AML-193 (cell line): ENCODE results near the gene RAP1GAP.
"Not testable (repeated sequence)": the region's sequence is repeated elsewhere in the genome, so short reads cannot be mapped to it uniquely, and the experiment has no call there.

Experiments
- DNase-seq, 2 experiments: peaks; one replicate each; lab custom pipeline; 2025; lab: John Stamatoyannopoulos, UW

The RAP1GAP gene

DNA sequence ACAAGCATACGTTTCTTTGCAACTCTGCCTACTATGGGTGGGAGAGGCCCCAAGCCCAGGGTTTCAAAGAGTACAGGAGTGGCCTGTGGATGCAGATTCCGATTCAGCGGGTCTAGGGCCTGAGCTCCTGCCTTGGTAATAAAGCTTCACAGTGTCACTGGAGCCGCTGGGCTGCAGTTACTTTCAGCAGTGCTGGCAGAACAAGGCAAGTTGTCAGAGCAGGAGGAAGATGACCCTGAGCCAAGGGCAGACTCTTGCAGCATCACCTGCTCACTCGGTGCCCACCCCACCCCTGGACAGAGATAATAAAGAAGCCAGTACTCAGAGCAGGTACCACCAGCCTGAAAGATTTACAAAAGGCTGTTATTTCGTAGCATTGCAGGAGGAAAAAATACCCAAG is 8.0 kb upstream of the RAP1GAP start:
- DNase-seq: no peak

DNA sequence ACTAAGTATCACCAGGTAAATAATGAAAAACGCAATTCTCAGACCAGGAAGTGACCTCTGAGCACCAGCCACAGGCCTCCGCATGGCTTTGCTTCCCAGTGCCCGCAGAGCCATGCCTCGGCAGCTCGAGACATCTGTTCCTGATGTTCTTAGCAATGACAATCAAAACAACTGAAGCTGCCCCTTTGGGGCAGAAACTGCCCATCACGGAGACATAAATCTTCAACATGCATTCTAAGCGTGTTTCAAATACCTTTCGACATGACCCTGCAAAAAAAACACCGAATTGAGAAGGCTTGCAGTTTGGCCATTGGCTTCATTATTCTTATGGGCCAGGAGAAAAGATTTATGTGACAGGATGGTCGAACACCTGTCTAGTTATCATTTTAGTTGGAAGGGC is 5.8 kb upstream of the RAP1GAP start:
- DNase-seq: no peak

DNA sequence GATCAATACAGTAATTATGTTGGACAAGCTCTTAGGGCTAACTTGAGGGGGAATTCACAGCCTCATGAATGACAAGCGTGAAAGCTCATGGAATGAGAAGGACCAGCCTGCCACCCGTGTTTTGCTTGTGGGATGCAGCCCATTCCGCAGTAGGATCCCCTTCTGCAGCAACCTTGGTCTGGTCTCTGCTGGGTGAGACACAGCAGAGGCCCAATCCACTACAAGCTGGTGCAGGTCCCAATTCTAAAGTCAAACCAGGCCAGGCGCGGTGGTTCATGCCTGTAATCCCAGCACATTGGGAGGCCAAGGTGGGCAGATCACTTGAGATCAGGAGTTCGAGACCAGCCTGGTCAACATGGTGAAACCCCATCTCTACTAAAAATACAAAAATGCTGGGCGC is 4.7 kb upstream of the RAP1GAP start:
- DNase-seq: not testable (repeated sequence)

DNA sequence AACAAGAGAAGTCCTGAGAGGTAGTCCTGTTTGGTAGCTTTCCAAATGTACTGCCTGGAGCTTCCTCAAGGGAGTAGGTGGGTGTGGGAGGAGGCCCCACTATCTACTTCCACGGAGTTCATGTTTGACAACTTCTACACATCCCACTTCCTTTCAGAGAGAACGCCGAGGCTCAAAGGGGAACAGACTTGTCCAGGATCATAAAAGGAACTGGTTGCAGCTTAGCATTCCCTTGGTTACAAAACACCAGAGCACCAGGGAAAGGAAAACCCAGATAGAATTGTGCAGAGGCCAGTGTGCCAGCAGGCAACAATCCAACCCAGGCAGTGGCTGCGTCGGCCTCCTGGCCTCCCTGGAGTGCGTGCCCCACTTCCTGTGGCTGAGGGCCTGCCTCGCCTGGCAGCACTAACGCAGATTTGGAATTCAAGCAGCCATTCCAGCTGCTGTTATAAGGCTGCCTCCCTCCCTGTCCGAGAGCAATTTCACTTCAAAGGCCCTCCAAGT is 4.2 kb upstream of the RAP1GAP start:
- DNase-seq: no peak

DNA sequence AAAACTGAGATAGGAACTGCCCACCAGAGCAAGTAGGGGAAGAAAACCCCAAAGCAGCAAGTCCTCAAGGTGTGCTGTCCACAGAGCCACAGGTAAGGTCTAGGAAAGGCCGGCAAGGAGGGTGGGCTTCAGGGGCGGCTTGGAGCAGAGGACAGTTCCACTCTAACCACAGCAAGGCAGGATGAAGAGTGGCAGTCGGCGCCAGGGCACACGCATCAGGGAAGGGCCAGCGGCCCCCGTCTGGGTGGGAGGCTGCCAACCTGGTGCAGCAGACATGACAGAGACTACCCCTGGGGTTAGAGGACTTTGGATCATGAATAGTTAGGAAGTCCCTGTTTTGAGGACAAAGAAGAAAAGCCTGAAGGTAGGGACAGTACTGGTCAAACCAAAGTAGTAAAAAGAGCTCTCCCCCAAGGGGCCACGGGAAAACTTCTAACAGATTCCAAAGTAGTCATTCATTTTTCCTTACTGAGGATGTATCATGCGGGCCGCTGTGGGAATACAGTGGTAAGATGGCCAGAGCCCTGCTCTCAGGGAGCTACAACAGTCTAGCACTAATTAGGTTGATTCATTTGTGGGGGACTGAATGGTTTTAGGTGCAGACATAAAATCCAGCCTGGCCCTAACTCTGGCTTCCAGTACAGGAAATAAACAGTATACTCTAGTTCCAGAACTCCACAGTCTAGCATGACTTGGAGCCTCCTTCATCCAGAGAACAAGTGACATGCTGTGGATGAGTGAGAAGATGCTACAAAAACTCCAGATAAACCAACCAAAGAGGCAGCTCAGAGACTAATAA is 3.5 kb upstream of the RAP1GAP start:
- no peak for DNase-seq

DNA sequence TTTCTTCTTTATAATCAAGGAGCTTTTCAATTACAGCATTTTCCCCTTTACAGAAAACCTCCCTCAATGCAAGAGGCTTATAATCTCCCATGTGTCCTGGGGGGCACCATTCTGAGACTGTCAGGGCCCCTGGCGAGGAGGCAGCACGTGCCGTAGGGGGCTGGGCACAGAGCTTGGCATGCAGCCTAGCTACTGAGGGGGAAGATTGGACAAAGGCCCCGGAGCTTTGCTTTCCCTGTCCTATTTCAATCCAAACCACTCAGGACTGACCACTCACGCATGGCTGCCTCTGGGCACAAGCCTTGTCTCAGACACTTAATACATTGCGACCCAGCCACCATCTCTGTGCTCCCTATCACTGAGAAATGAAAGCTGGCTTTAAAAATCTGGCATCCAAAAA is 2.8 kb upstream of the RAP1GAP start:
- DNase-seq: no peak

DNA sequence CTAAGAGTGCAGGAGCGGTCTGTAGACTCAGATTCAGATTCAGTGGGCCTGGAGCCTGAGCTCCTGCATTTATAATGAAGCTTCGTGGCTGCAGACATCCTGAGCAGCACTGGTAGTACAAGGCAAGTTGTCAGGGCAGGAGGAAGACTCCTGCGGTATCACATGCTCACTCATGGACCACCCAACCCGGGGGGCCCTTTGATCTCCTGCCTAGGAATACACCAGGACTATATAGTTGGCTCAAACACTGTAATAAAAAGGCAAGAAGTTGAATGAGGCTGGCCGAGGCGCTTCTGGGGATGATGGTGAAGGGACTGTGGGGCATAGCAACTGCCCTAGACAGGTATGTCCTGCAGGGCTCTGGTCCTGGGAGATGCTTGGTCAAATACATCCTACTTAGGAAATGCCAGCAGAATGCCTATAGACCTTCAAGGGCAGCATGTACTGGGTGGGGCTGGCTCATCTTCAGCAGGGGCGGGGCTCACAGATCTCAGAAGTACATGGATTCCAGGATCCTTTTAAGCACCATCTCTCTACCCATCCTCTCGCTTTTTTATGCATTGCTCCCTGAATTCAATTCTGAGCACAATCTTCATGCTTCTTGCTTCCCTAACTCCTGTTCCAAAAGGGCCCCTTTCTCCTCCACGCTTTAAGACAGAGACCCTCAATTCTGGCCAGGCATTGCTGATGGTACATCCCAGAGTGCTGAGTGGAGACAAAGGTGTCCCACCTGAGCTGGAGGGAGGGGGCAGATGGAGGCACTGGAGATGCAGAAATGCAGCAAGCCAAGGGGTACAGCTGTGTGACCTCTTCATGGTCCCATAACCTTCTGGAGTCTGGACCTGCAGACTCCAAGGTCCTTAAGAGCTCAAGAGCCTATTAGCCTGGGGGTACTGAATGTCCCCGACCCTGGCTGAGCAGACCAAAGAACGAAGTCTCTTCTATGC is 2.1 kb upstream of the RAP1GAP start:
- no peak for DNase-seq

DNA sequence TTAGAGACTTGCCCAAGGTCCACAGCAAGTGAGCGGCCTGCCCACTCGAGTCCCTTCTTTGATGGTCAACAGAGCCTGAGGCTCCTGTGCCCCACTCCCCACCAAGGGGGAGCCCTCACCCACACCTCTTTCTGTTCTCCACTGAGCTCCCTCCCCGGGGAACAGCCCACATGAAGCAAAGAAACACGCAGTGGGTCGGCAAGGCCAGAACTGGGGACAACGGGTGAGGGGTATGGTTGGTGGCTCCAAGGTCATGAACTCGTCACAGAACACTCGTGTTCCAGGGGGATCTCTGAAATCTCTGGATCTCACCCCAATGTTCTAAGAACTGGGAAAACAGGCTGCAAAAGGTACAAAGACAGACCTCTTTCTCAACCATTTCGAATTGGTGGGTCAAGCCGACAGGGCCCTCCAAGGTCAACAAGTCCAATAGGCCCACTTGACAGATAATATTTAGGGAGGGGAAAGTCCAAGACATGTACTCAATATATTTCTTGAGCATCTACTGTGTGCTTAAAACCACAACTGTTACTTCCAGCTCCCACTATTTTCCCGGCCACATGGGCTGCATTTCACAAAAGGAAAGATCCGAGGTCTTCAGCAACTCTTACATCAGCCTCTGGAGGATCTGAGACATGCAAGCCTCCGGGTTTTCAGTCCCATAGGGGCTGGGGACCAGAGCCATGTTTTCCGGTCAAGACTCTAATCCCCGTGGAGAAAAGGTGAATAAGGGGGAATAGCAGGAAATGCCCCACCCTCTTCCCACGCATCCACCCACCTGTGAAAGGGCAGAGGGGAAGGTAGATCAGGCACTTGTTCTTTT is 1.1 kb upstream of the RAP1GAP start:
- DNase-seq: no peak

DNA sequence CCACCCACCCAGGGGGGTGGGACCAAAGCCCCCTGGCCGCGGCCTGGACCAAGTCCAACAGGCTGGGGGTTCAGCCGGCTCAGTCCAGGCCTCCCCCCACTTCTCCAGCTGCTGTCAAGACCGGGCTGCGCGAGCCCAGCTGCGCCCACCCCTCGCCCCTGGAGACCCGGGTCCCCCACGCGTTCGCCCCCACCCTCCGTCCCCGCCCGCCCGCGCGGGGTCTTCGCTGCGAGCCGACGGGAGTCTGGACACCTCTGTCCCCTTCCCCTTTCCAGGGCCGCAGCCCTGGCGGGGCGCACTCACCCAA is 253 bp downstream of the RAP1GAP start:
- no peak for DNase-seq

DNA sequence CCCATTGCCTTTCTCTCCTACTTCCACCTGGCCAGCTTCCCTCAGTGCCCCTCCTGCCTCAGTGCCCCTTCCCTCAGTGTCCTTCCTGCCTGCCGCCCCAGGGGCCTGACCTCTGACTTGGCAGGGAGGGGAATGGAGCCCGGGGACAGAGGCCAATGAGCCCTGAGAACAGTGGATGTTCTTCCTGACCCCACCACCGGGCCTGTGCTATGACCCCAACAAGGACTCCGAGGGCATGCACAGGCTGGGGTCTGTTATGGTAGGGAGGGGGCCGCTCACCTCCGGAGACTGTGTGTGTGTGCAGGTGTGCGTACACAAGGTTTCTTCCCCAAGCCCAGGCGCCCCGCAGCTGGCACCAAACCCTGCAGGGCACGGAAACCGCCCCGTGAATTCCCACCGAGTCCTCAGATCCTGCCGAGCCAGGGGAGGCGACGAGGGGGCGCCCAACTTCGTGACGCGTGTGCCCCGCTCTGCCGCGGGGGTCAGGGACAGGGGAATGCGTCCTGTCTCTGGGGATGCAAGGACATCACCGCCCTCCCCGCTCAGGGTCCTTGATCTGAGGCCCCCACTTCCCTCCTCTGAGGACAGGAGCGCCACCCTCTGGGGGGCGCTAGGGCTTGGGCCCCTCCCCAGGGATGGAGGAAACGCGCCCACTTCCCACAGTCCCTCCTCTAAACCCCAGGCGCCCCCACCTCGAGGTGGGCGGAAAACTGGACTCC is 766 bp downstream of the RAP1GAP start:
- no peak for DNase-seq

DNA sequence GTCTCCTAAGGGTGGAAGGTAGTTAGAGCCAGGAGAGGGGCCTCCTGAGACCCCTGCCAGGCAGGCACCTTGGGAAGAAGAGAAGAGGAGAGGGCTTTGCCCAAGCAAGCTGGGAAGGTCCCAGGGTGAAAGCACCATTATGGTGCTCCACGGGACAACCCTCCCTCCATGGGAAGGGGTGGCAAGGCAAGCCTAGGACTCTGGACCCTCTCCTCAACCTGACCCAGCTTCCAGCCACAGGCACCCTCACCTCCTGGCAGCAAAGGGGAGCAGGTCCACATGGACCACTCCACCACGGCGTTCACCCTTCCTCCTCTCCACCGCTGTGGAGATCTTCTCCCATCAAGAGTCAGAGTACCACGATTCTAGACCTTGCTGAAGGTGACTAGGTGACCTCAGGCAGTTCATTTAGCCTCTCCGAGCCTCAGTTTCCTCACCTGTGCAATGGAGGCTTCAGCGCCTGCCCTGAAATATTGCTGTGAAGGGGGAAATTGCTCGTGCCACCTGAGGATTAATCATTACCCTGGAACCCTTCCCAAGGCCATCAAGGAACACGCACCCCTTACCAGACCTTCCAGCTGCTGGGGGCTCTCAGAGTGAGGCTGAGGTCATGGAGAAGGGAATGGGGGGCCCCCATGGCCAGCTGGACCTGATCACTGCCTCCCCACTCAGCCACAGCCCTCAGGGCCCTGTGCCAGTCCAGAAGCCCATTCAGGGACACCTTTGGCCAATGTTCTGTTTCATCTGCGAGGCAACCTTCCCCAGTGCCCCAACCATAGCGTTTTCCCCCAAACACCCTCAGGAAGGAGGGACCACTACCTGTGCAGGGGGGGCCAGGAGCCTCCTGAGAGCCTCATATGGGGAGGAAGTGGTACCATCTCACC is 1.6 kb downstream of the RAP1GAP start:
- DNase-seq: no peak

DNA sequence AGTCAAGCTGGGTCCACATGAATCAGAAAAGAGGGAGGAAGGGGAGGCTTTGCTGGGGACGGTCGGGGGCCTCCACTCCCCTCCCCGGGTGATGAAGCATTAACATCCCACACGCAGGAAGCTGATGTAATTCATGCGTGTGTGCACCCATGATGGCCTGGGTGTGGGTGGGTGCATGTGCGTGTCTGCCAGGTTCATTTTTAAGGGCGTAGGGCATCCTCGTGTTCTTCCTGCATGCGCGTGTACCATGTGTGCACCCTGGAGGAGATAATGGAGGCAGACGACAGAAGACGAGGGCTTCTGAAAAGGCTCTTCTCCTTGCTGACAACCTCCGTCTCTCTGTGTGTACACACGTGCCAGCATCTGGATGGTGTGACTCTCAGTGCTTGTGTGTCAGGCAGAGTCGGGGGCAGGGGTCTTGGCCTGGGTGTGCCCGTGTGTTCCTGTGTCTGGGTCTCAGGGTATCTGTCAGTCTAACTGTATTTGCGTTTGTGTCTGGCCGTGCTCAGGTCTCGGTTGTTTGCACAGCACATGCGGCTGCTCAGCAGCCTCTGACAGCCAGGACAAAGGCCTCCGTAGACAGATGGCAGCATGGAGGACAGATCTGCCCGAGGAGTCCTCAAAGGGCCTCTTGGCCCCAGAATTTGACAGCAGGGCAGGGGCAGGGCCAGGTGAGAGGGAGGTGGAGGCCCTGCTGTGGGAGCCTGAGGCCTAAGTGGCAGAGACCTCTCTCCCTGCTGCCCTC is 2.4 kb downstream of the RAP1GAP start:
- no peak for DNase-seq

DNA sequence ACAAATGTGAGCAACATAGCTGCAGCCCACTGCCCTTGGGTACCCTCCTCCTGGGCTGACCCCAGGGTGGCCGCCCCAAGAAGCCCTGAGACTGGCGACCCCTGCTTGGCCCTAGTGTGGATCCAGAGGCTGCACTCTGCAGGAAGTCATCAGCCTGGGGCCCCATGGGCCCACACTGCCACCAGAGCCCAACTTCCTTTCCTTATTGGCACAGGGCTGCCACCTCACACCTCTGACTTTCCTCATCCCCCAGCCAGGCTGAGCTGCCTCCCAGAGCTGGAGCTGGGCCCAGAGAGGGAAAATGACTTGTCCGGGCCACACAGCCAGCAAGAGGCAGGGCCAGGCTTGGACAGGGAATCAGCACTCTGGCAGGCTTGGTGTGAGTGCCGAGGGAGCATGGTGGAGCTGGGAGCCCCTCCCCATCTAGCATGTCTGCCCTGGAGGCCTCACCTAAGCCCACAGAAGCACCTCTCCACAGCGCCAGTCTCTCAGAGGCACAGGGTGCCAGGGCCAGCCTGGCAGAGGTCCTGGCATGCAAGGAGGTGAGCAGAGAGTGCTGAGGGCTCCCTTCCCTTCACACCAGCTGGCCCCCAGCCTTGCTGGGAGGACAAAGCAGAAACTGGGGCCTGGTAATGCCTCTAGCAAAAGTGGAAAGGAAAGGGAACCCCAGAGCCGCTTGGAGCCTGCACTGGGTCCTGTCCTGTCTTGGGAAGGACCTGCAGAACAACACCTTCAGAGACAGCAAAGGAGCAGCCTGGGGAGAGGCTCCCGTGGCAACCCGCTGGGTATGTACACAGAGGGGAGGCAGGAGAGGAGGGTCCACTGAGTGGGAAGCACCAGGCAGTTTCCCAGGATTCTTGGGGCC is 3.2 kb downstream of the RAP1GAP start:
- no peak for DNase-seq

DNA sequence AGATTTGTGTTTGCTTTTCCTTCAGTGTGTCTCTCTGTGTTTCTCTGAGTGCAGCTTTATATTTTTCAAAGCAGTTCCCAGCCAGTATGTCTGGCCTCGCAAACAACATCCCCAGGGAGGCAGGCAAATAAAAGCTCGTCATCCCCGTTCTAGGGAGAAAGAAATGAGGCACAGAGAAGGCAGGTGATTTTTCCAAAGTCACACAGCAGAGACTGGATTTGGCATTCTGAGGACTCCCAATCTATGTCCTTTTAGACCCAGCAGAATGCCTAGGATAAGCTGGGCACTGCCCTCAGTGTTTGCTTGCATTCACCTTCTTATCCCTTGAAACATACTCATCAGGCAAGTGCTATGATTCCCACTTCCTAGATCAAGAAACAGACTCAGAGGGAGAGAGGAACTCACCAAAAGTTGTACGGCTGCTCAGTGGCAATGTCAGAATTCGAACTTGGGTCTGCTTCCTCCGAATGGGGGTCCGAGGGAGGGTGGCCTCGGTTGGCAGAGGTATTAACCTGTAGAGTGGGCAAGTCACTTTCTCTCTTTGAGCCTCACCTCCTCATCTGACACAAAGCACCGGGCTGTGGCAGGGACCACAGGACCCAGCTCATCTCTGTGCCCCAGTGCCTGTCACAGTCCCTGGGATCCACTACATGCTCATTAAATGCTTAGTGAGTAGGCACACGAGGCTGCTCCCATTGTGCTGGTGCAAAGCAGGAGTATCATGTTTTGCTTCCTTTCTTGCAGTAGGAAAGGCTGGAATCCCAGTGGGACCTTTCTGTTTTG is 4.2 kb downstream of the RAP1GAP start:
- no peak for DNase-seq

DNA sequence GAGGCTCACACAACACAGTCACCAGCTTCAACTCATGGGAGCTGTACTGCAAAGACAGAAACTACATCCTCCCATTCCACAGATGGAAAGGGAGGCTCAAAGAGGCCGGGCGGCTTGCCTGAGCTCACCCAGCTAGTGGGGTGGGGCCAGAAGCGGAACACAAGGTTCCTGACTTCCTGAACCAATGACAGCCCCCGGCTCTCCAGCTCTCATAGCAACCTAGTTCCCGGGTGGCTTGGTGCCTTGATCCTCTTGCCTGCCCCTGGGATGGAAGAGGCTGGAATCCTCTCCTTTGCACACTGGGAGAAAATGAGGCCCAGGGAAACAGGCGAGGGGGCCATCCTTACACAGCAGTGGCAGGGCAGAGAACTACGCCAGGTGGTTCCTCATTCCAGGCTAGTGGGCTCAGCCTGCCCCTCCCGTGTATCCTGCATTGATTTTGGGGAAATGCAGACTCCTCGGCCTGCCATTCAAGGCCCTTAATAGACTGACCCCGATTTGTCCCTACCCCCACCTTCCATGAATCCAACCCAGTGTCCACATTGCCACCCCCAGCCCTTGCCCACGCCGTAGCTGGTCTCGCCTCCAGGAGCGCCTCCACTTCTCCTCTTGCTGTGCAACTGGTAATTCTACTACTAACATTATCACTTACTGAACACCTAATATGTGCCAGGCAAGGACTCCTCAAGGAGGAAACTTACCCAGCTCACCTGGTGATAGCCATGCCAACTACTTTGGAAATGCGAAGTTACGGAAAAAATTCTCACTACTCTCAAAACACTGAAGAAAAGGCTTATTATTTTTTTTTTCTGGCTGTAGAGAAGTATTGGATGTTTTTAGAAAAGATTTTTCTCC is 5.0 kb downstream of the RAP1GAP start:
- no peak for DNase-seq

DNA sequence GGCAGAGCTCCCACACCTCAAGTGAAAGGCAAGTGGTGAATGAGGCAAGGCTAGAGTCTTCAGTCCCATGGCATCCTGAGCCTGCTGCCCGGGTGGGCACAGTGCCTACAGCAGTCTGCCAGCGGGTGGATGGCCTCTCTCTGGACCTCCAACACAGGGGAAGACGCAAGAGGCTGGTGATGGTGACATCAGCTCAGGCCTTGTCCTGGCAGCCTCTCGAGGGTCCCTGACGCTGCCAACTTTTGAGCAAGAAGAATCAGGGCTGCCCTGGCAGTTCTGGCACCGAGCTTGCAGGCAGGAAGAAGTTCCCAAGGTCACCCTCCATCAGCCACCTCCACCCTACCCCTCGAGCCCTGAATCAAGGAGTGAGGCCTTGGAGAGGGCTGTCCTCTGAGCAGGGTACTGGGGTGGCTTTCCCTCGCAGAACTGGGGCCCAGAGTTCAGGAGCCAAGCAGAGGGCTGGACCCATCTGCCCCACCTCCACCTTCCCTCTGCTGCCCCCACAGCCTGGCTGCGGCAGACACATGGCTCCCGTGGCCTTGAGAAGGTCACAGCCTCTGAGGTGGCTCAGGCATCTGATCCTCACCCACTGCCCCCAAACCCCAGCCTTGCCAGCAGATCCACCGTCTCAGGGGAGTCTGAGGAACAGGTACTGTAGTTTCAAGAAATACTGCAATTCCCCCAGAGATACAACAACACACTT is 5.8 kb downstream of the RAP1GAP start:
- DNase-seq: no peak
